IMR-90 (cell line): Measurements from ENCODE around the gene ZBTB45.

Experiments used
- POLR2A ChIP-seq: IDR thresholded peaks from 2 replicates; pipeline ENCODE4 v1.6.1; 2012; ENCODE audit warnings: mild to moderate bottlenecking, low read depth, low read length
- RAD21 ChIP-seq: IDR thresholded peaks from 2 replicates; pipeline ENCODE4 v1.6.1; 2012; ENCODE audit warnings: low read length, improper control_type of control experiment
- TF ChIP-seq, protein P1 (sequence below): conservative IDR thresholded peaks from 2 replicates; pipeline ENCODE4 v1.5.1; 2012; ENCODE audit warnings: mild to moderate bottlenecking, low read depth, low read length, improper control_type of control experiment

DNA sequence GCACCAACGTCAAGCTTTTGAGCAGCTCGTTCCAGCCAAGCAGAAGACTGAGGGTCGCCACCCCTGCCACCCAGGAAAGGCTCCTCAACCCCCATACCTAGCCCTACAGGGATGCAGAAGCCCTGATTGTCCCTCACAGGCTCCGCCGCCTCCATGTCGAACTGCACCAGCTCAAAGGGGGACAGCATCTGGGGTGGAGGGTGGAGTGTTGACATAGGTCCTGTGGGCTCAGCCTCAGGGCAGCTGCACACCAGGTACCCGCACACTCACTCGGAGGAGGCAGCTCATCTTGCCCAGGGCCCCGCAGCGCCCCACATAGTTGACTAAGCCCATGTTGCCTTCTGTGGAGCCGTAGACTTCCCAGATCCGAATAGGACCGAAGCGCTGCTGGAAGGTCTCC, 19.4 kb downstream of the ZBTB45 start:
- TF ChIP-seq, protein P1, sequence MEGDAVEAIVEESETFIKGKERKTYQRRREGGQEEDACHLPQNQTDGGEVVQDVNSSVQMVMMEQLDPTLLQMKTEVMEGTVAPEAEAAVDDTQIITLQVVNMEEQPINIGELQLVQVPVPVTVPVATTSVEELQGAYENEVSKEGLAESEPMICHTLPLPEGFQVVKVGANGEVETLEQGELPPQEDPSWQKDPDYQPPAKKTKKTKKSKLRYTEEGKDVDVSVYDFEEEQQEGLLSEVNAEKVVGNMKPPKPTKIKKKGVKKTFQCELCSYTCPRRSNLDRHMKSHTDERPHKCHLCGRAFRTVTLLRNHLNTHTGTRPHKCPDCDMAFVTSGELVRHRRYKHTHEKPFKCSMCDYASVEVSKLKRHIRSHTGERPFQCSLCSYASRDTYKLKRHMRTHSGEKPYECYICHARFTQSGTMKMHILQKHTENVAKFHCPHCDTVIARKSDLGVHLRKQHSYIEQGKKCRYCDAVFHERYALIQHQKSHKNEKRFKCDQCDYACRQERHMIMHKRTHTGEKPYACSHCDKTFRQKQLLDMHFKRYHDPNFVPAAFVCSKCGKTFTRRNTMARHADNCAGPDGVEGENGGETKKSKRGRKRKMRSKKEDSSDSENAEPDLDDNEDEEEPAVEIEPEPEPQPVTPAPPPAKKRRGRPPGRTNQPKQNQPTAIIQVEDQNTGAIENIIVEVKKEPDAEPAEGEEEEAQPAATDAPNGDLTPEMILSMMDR = no peak
- no peak for TF ChIP-seq RAD21
- TF ChIP-seq POLR2A = no peak
